HepG2 (cell line): ENCODE data around the gene TCAP. TPM values are rescaled to one million over a fixed set of nuclear protein-coding genes. Genes with fewer than 3 reads are reported as not detected.
A peak's percentile ranks its signal among the peaks of the same experiment; 100 is the strongest.

ENCODE experiments used
- HNF4A ChIP-seq: sonication (generic); formaldehyde crosslinking; IDR thresholded peaks from 2 replicates; pipeline ENCODE4 v1.4.0; 2020; ENCODE audit warnings: missing genetic modification reagents
- KDM2A ChIP-seq: sonication (generic); formaldehyde crosslinking; IDR thresholded peaks from 2 replicates; pipeline ENCODE4 v1.4.0; 2020; ENCODE audit warnings: low read depth, missing genetic modification reagents, borderline replicate concordance
- MATR3 ChIP-seq: sonication (generic); formaldehyde crosslinking; IDR thresholded peaks from 2 replicates; pipeline ENCODE4 v1.4.0; 2020; ENCODE audit warnings: missing genetic modification reagents
- ZNF12 ChIP-seq: sonication (generic); formaldehyde crosslinking; IDR thresholded peaks from 2 replicates; pipeline ENCODE4 v1.5.0; 2020; ENCODE audit warnings: missing genetic modification reagents
- ZNF253 ChIP-seq: sonication (generic); formaldehyde crosslinking; IDR thresholded peaks from 2 replicates; pipeline ENCODE4 v1.8.0; 2022; ENCODE audit warnings: mild to moderate bottlenecking, missing genetic modification reagents, borderline replicate concordance
- ZNF501 ChIP-seq: sonication (generic); formaldehyde crosslinking; IDR thresholded peaks from 2 replicates; pipeline ENCODE4 v1.5.1; 2020; ENCODE audit warnings: mild to moderate bottlenecking, moderate library complexity, missing genetic modification reagents
- ZNF562 ChIP-seq: sonication (generic); formaldehyde crosslinking; IDR thresholded peaks from 2 replicates; pipeline ENCODE4 v1.8.0; 2022; ENCODE audit warnings: missing genetic modification reagents, borderline replicate concordance
- ZNF678 ChIP-seq: sonication (generic); formaldehyde crosslinking; IDR thresholded peaks from 2 replicates; pipeline ENCODE4 v1.4.0; 2020; ENCODE audit warnings: mild to moderate bottlenecking, missing genetic modification reagents
- ZSCAN25 ChIP-seq: sonication (generic); formaldehyde crosslinking; IDR thresholded peaks from 2 replicates; pipeline ENCODE4 v1.8.0; 2022; ENCODE audit warnings: mild to moderate bottlenecking, missing genetic modification reagents
- ZZZ3 ChIP-seq: sonication (generic); formaldehyde crosslinking; IDR thresholded peaks from 2 replicates; pipeline ENCODE4 v1.4.0; 2020; ENCODE audit warnings: missing genetic modification reagents, mild to moderate bottlenecking, borderline replicate concordance
- polyA plus RNA-seq, 8 experiments: library from polyadenylated mRNA; depleted of rRNA in 3 of 8; stranded (reverse) in 7 of 8; unstranded in 1 of 8; fragments of >200 nt; fragmentation: Illumina TruSeq in 4 of 8; extraction: Trizol in 4 of 8; gene quantifications; 2 replicates each; pipeline versions ENCODE4 v1.2.1 to v1.2.3, GENCODE V29; 2011 to 2016; ENCODE audit warnings: low read depth in 4 of 8, missing spikeins in 1 of 8, mixed read lengths in 1 of 8; ENCODE audit not compliant: insufficient read depth in 1 of 8
- total RNA-seq, 5 experiments: library from RNA; depleted of rRNA; stranded (reverse); fragments of >200 nt; fragmentation: Illumina TruSeq; extraction: Trizol; gene quantifications; 2 replicates each; pipeline ENCODE4 v1.2.3, GENCODE V29; 2016; ENCODE audit warnings: low read depth in 1 of 5
- TF ChIP-seq, protein P1 (sequence below): sonication (generic); formaldehyde crosslinking; IDR thresholded peaks from 2 replicates; pipeline ENCODE4 v1.8.1; 2023; ENCODE audit warnings: mild to moderate bottlenecking, moderate library complexity, missing genetic modification reagents
- TF ChIP-seq, protein P2 (sequence below): sonication (generic); formaldehyde crosslinking; IDR thresholded peaks from 2 replicates; pipeline ENCODE4 v1.8.0; 2022; ENCODE audit warnings: mild to moderate bottlenecking, missing genetic modification reagents, moderate library complexity
- TF ChIP-seq, protein P3 (sequence below): sonication (generic); formaldehyde crosslinking; IDR thresholded peaks from 2 replicates; pipeline ENCODE4 v1.4.0; 2020; ENCODE audit warnings: missing genetic modification reagents, mild to moderate bottlenecking, borderline replicate concordance
- TF ChIP-seq, protein P4 (sequence below): sonication (generic); formaldehyde crosslinking; IDR thresholded peaks from 2 replicates; pipeline ENCODE4 v1.4.0; 2020; ENCODE audit warnings: missing genetic modification reagents
- TF ChIP-seq, protein P5 (sequence below): sonication (generic); formaldehyde crosslinking; IDR thresholded peaks from 2 replicates; pipeline ENCODE4 v1.5.1; 2020; ENCODE audit warnings: mild to moderate bottlenecking, missing genetic modification reagents, moderate library complexity
- TF ChIP-seq, protein P6 (sequence below): sonication (generic); formaldehyde crosslinking; IDR thresholded peaks from 2 replicates; pipeline ENCODE4 v1.4.0; 2020; ENCODE audit warnings: mild to moderate bottlenecking, missing genetic modification reagents

TCAP gene
- total and polyA plus RNA-seq, 2 of the 13 experiments (the other 11 are each of a cell fraction or from before 2014, with no cell fraction given) = 0.24 to 0.65 TPM

DNA sequence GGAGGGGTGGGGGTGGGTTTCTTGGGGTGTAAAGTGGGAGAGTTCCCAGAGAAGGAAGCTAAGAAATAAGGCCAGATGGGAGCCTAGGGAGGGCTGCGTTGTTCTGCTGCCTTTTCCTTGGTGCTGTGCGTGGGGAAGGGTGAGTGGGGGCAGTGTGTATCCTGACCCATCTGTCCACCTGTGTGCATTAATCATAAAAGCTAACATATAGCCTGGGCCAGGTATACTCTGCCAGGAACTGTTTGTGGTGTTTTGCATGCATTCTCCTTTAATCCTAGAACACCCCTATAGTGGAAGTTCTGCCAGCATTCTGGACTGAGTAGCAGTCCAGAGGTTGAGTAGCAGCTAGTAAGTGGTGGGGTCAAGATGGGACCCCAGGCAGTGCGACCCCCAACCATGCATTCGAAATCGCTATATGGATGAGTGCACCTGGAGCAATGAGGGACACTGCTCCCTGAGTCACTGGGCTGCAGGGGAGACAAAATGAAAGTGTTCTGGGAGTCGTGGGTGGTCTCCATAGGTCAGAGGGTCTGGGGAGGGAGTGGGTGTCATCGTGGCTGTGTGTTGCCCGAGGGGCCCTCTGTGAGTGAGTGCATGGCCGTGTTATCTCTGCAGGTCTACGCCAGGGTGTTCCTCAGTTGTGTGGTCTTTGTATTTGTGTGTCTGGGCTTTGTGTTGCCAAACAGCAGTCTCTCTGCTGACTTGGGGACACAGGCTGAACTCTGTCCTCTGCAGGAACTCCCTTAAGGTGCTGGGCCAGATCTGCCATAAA is 36.0 kb downstream of the TCAP start (continued):
- TF ChIP-seq ZZZ3 (CRISPR knock-in tag) (no peak), HNF4A (peak; percentile 58; the same call in 1 of the 2 replicates), ZNF253 (CRISPR knock-in tag) (0 out of 2 replicates have a peak, but pooled peaks have one; percentile 45), ZNF12 (CRISPR knock-in tag) (no peak), KDM2A (CRISPR knock-in tag) (no peak), ZNF562 (CRISPR knock-in tag) (no peak), ZNF501 (CRISPR knock-in tag) (0 out of 2 replicates have a peak, but pooled peaks have one; percentile 19), ZSCAN25 (CRISPR knock-in tag) (no peak; the same call in 1 of the 2 replicates), ZNF678 (CRISPR knock-in tag) (no peak), MATR3 (CRISPR knock-in tag) (no peak)
- TF ChIP-seq, protein P1, sequence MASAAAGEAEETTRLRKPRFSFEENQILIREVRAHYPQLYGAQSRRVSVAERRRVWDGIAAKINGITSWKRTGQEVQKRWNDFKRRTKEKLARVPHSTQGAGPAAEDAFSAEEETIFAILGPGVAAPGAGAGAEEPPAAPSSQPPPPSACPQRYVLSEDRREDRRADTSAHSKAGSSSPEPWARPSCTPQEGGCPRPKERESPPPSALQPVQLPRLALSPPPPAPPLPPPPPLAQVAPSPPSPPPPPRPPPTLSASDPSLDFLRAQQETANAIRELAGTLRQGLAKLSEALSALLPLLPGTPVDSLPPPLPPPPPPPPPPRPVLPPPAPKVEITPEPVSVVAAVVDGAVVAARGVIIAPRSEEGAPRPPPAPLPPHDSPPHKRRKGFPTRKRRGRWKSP (CRISPR knock-in tag) = 0 out of 2 replicates have a peak, but pooled peaks have one; percentile 46
- TF ChIP-seq, protein P2, sequence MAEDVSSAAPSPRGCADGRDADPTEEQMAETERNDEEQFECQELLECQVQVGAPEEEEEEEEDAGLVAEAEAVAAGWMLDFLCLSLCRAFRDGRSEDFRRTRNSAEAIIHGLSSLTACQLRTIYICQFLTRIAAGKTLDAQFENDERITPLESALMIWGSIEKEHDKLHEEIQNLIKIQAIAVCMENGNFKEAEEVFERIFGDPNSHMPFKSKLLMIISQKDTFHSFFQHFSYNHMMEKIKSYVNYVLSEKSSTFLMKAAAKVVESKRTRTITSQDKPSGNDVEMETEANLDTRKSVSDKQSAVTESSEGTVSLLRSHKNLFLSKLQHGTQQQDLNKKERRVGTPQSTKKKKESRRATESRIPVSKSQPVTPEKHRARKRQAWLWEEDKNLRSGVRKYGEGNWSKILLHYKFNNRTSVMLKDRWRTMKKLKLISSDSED (CRISPR knock-in tag) = no peak
- TF ChIP-seq, protein P3, sequence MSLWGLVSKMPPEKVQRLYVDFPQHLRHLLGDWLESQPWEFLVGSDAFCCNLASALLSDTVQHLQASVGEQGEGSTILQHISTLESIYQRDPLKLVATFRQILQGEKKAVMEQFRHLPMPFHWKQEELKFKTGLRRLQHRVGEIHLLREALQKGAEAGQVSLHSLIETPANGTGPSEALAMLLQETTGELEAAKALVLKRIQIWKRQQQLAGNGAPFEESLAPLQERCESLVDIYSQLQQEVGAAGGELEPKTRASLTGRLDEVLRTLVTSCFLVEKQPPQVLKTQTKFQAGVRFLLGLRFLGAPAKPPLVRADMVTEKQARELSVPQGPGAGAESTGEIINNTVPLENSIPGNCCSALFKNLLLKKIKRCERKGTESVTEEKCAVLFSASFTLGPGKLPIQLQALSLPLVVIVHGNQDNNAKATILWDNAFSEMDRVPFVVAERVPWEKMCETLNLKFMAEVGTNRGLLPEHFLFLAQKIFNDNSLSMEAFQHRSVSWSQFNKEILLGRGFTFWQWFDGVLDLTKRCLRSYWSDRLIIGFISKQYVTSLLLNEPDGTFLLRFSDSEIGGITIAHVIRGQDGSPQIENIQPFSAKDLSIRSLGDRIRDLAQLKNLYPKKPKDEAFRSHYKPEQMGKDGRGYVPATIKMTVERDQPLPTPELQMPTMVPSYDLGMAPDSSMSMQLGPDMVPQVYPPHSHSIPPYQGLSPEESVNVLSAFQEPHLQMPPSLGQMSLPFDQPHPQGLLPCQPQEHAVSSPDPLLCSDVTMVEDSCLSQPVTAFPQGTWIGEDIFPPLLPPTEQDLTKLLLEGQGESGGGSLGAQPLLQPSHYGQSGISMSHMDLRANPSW (CRISPR knock-in tag) = no peak
- TF ChIP-seq, protein P4, sequence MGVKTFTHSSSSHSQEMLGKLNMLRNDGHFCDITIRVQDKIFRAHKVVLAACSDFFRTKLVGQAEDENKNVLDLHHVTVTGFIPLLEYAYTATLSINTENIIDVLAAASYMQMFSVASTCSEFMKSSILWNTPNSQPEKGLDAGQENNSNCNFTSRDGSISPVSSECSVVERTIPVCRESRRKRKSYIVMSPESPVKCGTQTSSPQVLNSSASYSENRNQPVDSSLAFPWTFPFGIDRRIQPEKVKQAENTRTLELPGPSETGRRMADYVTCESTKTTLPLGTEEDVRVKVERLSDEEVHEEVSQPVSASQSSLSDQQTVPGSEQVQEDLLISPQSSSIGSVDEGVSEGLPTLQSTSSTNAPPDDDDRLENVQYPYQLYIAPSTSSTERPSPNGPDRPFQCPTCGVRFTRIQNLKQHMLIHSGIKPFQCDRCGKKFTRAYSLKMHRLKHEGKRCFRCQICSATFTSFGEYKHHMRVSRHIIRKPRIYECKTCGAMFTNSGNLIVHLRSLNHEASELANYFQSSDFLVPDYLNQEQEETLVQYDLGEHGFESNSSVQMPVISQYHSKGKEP (CRISPR knock-in tag) = no peak
- TF ChIP-seq, protein P5, sequence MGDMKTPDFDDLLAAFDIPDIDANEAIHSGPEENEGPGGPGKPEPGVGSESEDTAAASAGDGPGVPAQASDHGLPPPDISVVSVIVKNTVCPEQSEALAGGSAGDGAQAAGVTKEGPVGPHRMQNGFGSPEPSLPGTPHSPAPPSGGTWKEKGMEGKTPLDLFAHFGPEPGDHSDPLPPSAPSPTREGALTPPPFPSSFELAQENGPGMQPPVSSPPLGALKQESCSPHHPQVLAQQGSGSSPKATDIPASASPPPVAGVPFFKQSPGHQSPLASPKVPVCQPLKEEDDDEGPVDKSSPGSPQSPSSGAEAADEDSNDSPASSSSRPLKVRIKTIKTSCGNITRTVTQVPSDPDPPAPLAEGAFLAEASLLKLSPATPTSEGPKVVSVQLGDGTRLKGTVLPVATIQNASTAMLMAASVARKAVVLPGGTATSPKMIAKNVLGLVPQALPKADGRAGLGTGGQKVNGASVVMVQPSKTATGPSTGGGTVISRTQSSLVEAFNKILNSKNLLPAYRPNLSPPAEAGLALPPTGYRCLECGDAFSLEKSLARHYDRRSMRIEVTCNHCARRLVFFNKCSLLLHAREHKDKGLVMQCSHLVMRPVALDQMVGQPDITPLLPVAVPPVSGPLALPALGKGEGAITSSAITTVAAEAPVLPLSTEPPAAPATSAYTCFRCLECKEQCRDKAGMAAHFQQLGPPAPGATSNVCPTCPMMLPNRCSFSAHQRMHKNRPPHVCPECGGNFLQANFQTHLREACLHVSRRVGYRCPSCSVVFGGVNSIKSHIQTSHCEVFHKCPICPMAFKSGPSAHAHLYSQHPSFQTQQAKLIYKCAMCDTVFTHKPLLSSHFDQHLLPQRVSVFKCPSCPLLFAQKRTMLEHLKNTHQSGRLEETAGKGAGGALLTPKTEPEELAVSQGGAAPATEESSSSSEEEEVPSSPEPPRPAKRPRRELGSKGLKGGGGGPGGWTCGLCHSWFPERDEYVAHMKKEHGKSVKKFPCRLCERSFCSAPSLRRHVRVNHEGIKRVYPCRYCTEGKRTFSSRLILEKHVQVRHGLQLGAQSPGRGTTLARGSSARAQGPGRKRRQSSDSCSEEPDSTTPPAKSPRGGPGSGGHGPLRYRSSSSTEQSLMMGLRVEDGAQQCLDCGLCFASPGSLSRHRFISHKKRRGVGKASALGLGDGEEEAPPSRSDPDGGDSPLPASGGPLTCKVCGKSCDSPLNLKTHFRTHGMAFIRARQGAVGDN = peak; percentile 27; the same call in 1 of the 2 replicates
- TF ChIP-seq, protein P6, sequence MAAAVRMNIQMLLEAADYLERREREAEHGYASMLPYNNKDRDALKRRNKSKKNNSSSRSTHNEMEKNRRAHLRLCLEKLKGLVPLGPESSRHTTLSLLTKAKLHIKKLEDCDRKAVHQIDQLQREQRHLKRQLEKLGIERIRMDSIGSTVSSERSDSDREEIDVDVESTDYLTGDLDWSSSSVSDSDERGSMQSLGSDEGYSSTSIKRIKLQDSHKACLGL (CRISPR knock-in tag) = no peak
